ENCODE measurements around the gene CDRT4. TPM values are rescaled to one million over a fixed set of nuclear protein-coding genes. Genes with fewer than 3 reads are reported as not detected.
"Not testable (repeated sequence)": the region's sequence is repeated elsewhere in the genome, so short reads cannot be mapped to it uniquely, and the experiment has no call there.

CDRT4 gene
- total and polyA plus RNA-seq, 2 experiments from 2014 or later: 6.5 to 13.0 TPM

DNA sequence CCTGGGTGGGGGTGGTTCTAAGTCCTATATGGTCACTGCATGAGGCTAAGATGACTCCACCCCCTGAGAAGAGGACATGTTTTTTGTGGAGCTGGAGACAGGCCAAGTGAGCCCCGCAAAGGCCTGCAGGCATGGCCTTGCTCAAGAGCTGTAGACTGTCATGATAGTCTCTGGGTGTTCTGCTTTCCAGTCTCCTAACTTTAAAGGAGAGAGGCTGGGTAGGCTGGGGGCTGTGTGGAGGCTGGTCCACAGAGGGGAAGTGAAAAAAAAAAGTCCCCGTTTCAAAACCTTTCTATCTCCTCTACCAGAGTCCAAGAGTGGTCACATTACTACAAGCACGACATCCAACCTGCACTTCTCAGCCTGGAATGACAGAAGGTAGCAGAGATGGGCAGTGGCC, 27.1 kb downstream of the CDRT4 start:
- no peak overlapping the region for H3K4me3 Mint-ChIP-seq
- TF ChIP-seq EZH2 (IDR thresholded peaks at IDR 0.05; ENCODE audit: low read depth, unreplicated experiment) (no peak), EZH2phosphoT487 (IDR thresholded peaks at IDR 0.05; ENCODE audit: unreplicated experiment) (no peak), CREB1 (CRISPR knock-in tag; IDR thresholded peaks at IDR 0.05; ENCODE audit: low read depth) (no peak), STAT1 (IDR thresholded peaks at IDR 0.05; ENCODE audit: unreplicated experiment) (no peak), POLR2AphosphoS5 (IDR thresholded peaks at IDR 0.05; ENCODE audit: low read depth) (no peak)
- TF ChIP-seq, protein P1, sequence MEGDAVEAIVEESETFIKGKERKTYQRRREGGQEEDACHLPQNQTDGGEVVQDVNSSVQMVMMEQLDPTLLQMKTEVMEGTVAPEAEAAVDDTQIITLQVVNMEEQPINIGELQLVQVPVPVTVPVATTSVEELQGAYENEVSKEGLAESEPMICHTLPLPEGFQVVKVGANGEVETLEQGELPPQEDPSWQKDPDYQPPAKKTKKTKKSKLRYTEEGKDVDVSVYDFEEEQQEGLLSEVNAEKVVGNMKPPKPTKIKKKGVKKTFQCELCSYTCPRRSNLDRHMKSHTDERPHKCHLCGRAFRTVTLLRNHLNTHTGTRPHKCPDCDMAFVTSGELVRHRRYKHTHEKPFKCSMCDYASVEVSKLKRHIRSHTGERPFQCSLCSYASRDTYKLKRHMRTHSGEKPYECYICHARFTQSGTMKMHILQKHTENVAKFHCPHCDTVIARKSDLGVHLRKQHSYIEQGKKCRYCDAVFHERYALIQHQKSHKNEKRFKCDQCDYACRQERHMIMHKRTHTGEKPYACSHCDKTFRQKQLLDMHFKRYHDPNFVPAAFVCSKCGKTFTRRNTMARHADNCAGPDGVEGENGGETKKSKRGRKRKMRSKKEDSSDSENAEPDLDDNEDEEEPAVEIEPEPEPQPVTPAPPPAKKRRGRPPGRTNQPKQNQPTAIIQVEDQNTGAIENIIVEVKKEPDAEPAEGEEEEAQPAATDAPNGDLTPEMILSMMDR (conservative IDR thresholded peaks at IDR 0.05; ENCODE audit: low read depth in 2 of 2): no peak
- Histone ChIP-seq H3K4me1 (ENCODE audit: insufficient read depth) (no peaks in the 10 kb centered on the region), H3K4me3 (no peak overlapping the region), H3F3A (replicated peaks; ENCODE audit: low read depth) (no peaks in the 10 kb centered on the region), H3K9me2 (ENCODE audit: insufficient read depth) (no peaks in the 10 kb centered on the region), H2AFZ (no peak overlapping the region), H3K27ac (ENCODE audit: low read depth) (no peak overlapping the region), H3K4me2 (no peak overlapping the region), H3K36me3 (ENCODE audit: insufficient read depth) (no peaks in the 10 kb centered on the region), H4K20me1 (replicated peaks; ENCODE audit: insufficient read depth) (peaks cover 3% of the 10 kb centered on the region; the same call in 1 of the 2 replicates), H3K79me2 (replicated peaks; ENCODE audit: insufficient read depth) (no peaks in the 10 kb centered on the region), H3K27me3 (ENCODE audit: insufficient read depth) (no peaks in the 10 kb centered on the region)
- H3K27me3 Mint-ChIP-seq (ENCODE audit: insufficient read depth, low read depth, poor library complexity): peaks cover 6% of the 10 kb centered on the region
- ATAC-seq: no peak
- DNase-seq (ENCODE audit: low spot score): no peak
- no peaks in the 10 kb centered on the region for H3K4me1 Mint-ChIP-seq
- no peak overlapping the region for H3K27ac Mint-ChIP-seq
- peaks cover 26% of the 10 kb centered on the region; the same call in 2 of the 3 replicates for H3K36me3 Mint-ChIP-seq (ENCODE audit: low read depth)
- no peaks in the 10 kb centered on the region for H3K9me3 Mint-ChIP-seq

DNA sequence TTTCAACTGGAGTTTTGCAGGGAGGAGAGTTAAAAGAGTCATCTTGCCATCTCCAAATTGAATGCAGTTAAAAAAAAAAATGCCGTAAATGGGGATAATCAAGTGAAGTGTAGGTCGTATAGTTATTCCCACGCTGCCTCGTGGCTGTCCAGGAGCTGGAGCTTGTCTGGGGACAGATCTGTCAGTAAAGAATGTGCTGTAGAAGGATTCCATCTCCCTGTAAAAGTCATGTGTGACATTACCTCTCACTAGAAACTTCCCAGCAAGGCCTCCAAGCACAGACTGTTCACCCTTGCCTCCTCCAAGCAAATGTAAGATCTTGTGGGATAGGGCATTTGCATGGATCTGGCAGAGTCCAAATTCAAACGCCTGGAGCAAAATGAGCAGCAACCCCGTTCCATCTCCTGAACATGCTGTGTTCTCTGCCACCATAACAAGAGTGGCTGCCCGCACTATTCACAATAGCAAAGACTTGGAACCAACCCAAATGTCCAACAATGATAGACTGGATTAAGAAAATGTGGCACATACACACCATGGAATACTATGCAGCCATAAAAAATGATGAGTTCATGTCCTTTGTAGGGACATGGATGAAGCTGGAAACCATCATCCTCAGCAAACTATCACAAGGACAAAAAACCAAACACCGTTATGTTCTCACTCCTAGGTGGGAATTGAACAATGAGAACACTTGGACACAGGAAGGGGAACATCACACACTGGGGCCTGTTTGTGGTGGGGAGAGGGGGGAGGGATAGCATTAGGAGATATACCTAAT, 28.0 kb downstream of the CDRT4 start:
- H2AFZ ChIP-seq; H4K20me1 ChIP-seq (replicated peaks; ENCODE audit: insufficient read depth); H3K4me1 Mint-ChIP-seq; H3K4me2 ChIP-seq; H3K4me3 ChIP-seq; H3F3A ChIP-seq (replicated peaks; ENCODE audit: low read depth); H3K27ac Mint-ChIP-seq; H3K4me1 ChIP-seq (ENCODE audit: insufficient read depth); H3K27me3 Mint-ChIP-seq (ENCODE audit: insufficient read depth, low read depth, poor library complexity); H3K79me2 ChIP-seq (replicated peaks; ENCODE audit: insufficient read depth); H3K9me2 ChIP-seq (ENCODE audit: insufficient read depth); H3K4me3 Mint-ChIP-seq; DNase-seq (ENCODE audit: low spot score); H3K27ac ChIP-seq (ENCODE audit: low read depth); H3K9me3 Mint-ChIP-seq; ATAC-seq; H3K36me3 ChIP-seq (ENCODE audit: insufficient read depth); H3K27me3 ChIP-seq (ENCODE audit: insufficient read depth): not testable (repeated sequence)
- peaks cover 26% of the 10 kb centered on the region; the same call in 2 of the 3 replicates for H3K36me3 Mint-ChIP-seq (ENCODE audit: low read depth)

DNA sequence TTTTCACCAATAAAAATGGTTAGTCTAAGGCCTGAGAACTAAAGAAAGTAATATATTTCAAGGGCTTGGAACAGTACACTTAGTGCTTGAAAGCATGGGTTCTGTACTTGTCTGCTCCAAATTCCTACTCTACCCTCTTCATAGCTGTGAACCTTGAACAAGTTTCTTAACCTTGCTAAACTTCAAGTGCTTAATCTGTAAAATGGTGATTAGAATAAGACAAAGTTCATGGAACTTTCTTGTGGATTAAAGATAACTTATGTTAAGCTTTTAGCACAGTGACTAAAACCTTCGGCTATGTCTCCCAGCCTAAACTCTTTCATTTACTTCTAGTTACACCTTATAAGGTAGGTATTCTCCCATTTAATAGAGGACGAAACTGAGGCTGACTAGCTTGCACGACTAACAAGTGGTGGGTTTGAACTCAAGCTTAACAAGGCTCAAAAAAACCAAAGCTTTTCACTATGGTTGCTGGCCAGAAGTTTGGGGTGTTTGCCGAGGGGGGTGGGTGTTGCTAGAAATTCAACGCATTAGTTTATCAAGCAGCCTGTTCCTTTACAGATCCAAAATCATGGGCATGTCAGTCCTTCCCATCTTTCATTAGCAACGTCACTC, 28.8 kb downstream of the CDRT4 start:
- H3K4me3 ChIP-seq: no peak overlapping the region
- Mint-ChIP-seq H3K36me3 (ENCODE audit: low read depth) (peaks cover 26% of the 10 kb centered on the region; the same call in 2 of the 3 replicates), H3K9me3 (no peaks in the 10 kb centered on the region), H3K27me3 (ENCODE audit: insufficient read depth, low read depth, poor library complexity) (peaks cover 12% of the 10 kb centered on the region), H3K4me3 (no peak overlapping the region), H3K27ac (no peak overlapping the region), H3K4me1 (peaks cover 3% of the 10 kb centered on the region; the same call in 2 of the 3 replicates)
- H3K27me3 ChIP-seq (ENCODE audit: insufficient read depth): no peaks in the 10 kb centered on the region
- ATAC-seq (no peak), DNase-seq (ENCODE audit: low spot score) (no peak)
- H3K4me2 ChIP-seq: no peak overlapping the region
- H3K9me2 ChIP-seq (ENCODE audit: insufficient read depth): no peaks in the 10 kb centered on the region
- H2AFZ ChIP-seq: no peak overlapping the region
- no peaks in the 10 kb centered on the region for H3F3A ChIP-seq (replicated peaks; ENCODE audit: low read depth)
- no peaks in the 10 kb centered on the region for H3K79me2 ChIP-seq (replicated peaks; ENCODE audit: insufficient read depth)
- no peaks in the 10 kb centered on the region for H3K36me3 ChIP-seq (ENCODE audit: insufficient read depth)
- no peaks in the 10 kb centered on the region; the same call in 1 of the 2 replicates for H4K20me1 ChIP-seq (replicated peaks; ENCODE audit: insufficient read depth)
- no peak overlapping the region for H3K27ac ChIP-seq (ENCODE audit: low read depth)
- H3K4me1 ChIP-seq (ENCODE audit: insufficient read depth): no peaks in the 10 kb centered on the region
- TF ChIP-seq EZH2 (IDR thresholded peaks at IDR 0.05; ENCODE audit: low read depth, unreplicated experiment) (no peak), ZNF462 (CRISPR knock-in tag; IDR thresholded peaks at IDR 0.05) (no peak), POLR2AphosphoS5 (IDR thresholded peaks at IDR 0.05; ENCODE audit: low read depth) (no peak)

Data from GM23338 (cell line).